ENCODE data around the gene SLC30A1.

DNA sequence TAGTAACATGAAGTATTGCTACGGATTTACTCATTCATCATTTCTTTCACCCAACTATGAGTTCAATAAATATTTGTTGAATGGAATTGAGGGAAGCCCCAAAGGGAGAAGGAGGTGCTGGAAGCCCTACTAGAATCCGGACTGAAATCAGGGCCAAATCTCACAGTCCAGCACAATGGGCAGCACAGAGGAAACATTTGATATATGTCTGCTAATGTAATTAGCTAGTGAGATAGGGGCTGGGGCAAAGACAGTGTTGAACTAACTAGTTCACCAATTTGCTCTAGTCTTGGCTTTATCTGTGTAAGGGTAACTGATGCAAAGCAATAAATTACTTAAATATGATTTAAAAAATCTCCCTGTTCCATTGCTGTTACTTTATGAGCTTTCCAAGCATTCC is 26.1 kb upstream of the SLC30A1 start:
- TF ChIP-seq, protein P1, sequence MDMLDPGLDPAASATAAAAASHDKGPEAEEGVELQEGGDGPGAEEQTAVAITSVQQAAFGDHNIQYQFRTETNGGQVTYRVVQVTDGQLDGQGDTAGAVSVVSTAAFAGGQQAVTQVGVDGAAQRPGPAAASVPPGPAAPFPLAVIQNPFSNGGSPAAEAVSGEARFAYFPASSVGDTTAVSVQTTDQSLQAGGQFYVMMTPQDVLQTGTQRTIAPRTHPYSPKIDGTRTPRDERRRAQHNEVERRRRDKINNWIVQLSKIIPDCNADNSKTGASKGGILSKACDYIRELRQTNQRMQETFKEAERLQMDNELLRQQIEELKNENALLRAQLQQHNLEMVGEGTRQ (IDR thresholded peaks at IDR 0.05; ENCODE audit: borderline replicate concordance, low read depth, low read length) = no peak
- no peak for TF ChIP-seq EZH2phosphoT487 (IDR thresholded peaks at IDR 0.05; ENCODE audit: borderline replicate concordance, low read depth)
- TF ChIP-seq FOXM1 (IDR thresholded peaks at IDR 0.05; ENCODE audit: low read depth) = no peak
- TF ChIP-seq ZBTB33 (IDR thresholded peaks at IDR 0.05; ENCODE audit: borderline replicate concordance, low read depth) = no peak
- TF ChIP-seq NRF1 (IDR thresholded peaks at IDR 0.05; ENCODE audit: low read depth, low read length) = no peak
- TF ChIP-seq, protein P2, sequence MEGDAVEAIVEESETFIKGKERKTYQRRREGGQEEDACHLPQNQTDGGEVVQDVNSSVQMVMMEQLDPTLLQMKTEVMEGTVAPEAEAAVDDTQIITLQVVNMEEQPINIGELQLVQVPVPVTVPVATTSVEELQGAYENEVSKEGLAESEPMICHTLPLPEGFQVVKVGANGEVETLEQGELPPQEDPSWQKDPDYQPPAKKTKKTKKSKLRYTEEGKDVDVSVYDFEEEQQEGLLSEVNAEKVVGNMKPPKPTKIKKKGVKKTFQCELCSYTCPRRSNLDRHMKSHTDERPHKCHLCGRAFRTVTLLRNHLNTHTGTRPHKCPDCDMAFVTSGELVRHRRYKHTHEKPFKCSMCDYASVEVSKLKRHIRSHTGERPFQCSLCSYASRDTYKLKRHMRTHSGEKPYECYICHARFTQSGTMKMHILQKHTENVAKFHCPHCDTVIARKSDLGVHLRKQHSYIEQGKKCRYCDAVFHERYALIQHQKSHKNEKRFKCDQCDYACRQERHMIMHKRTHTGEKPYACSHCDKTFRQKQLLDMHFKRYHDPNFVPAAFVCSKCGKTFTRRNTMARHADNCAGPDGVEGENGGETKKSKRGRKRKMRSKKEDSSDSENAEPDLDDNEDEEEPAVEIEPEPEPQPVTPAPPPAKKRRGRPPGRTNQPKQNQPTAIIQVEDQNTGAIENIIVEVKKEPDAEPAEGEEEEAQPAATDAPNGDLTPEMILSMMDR (IDR thresholded peaks at IDR 0.05) = no peak
- TF ChIP-seq REST (IDR thresholded peaks at IDR 0.05; ENCODE audit: low read depth, low read length) = no peak
- no peak for TF ChIP-seq TAF1 (IDR thresholded peaks at IDR 0.05; ENCODE audit: borderline replicate concordance, low read depth, low read length)

All from SK-N-SH (cell line).